Karpas-422 (cell line): Measurements from ENCODE around the gene SIRT3. TPM values are rescaled to one million over a fixed set of nuclear protein-coding genes. Genes with fewer than 3 reads are reported as not detected.
A peak's percentile ranks its signal among the peaks of the same experiment; 100 is the strongest.

Source experiments
- DNase-seq: peaks from one replicate; pipeline ENCODE4 v3.0.0-alpha.2; 2015
- H2AFZ ChIP-seq: fragments of 200-600 bp; sonication (generic); 2 replicates; pipeline ENCODE4 v1.6.1; 2014; ENCODE audit warnings: antibody characterized with exemption, low read length, mixed read lengths
- H3K27ac ChIP-seq: fragments of 200-600 bp; sonication (generic); 2 replicates; pipeline ENCODE4 v1.5.1; 2014; ENCODE audit warnings: mild to moderate bottlenecking, low read length, moderate library complexity
- H3K27me3 ChIP-seq: fragments of 200-600 bp; sonication (generic); 2 replicates; pipeline ENCODE4 v1.6.1; 2014; ENCODE audit warnings: low read length, mixed read lengths
- H3K36me3 ChIP-seq: fragments of 200-600 bp; sonication (generic); 2 replicates; pipeline ENCODE4 v1.6.1; 2014; ENCODE audit warnings: low read length, mixed read lengths; ENCODE audit not compliant: insufficient read depth
- H3K4me1 ChIP-seq: fragments of 200-600 bp; sonication (generic); 2 replicates; pipeline ENCODE4 v1.6.1; 2014; ENCODE audit warnings: mild to moderate bottlenecking, low read length, mixed read lengths
- H3K4me2 ChIP-seq: fragments of 200-600 bp; sonication (generic); 2 replicates; pipeline ENCODE4 v1.6.1; 2014; ENCODE audit warnings: low read length, low read depth, mild to moderate bottlenecking; ENCODE audit not compliant: poor library complexity, severe bottlenecking
- H3K4me3 ChIP-seq: fragments of 200-600 bp; sonication (generic); 2 replicates; pipeline ENCODE4 v1.5.1; 2014; ENCODE audit warnings: mild to moderate bottlenecking, antibody characterized with exemption, low read length, mixed read lengths
- H3K79me2 ChIP-seq: fragments of 200-600 bp; sonication (generic); 2 replicates; pipeline ENCODE4 v1.6.1; 2014; ENCODE audit warnings: mild to moderate bottlenecking, low read length, mixed read lengths
- H3K9ac ChIP-seq: fragments of 200-600 bp; sonication (generic); 2 replicates; pipeline ENCODE4 v1.6.0; 2014; ENCODE audit warnings: low read length
- H3K9me2 ChIP-seq: fragments of 200-600 bp; sonication (generic), shearing (Covaris generic); replicated peaks from 2 replicates; pipeline ENCODE4 v1.6.0; 2014; ENCODE audit warnings: mild to moderate bottlenecking, low read length, moderate library complexity; ENCODE audit not compliant: insufficient read depth
- H3K9me3 ChIP-seq: fragments of 300-700, 200-600 bp; sonication (generic); 2 replicates; pipeline ENCODE4 v1.6.1; 2014; ENCODE audit warnings: low read length, mixed read lengths
- H4K20me1 ChIP-seq: fragments of 200-600 bp; sonication (generic); 2 replicates; pipeline ENCODE4 v1.6.1; 2014; ENCODE audit warnings: mild to moderate bottlenecking, antibody characterized with exemption, low read length, low read depth; ENCODE audit not compliant: insufficient read depth
- total RNA-seq: library from RNA; depleted of rRNA; stranded (reverse); fragments of >200 nt; shearing (Covaris generic); gene quantifications from 2 replicates; pipeline ENCODE4 v1.2.3, GENCODE V29; 2014; ENCODE audit warnings: low replicate concordance; rRNA removed

Gene SIRT3
- total RNA-seq, result 13.6 and 17.2 TPM in 2 replicates

GRCh38 chr11:235997-236773 is at the start of gene SIRT3:
SIRT3 (minus strand) TSS chr11:236342; CDS start chr11:236328, 14 bp downstream.
- Histone ChIP-seq H3K9me3 (no peaks in the 10 kb centered on the region), H3K27ac (peak within 1 kb of the TSS; percentile 91), H3K4me1 (peaks cover 24% of the 10 kb centered on the region), H3K9ac (peak within 1 kb of the TSS; percentile 96), H3K9me2 (no peaks in the 10 kb centered on the region), H3K4me2 (peak within 1 kb of the TSS; percentile 97), H3K36me3 (peaks cover 12% of the 10 kb centered on the region; the same call in 1 of the 2 replicates), H4K20me1 (peaks cover 3% of the 10 kb centered on the region; the same call in 1 of the 2 replicates), H3K79me2 (peaks cover 58% of the 10 kb centered on the region), H2AFZ (peak within 1 kb of the TSS; percentile 98; the same call in 1 of the 2 replicates), H3K4me3 (peak within 1 kb of the TSS; percentile 98), H3K27me3 (no peaks in the 10 kb centered on the region)
- DNase-seq, result peak; percentile 96

GRCh38 chr11:285894-286220 is 49.7 kb upstream of the SIRT3 start:
- Histone ChIP-seq H3K4me2 (no peak overlapping the region), H4K20me1 (no peaks in the 10 kb centered on the region), H3K9me2 (no peaks in the 10 kb centered on the region), H3K79me2 (no peaks in the 10 kb centered on the region), H3K36me3 (no peaks in the 10 kb centered on the region), H3K27me3 (no peaks in the 10 kb centered on the region), H3K9me3 (no peaks in the 10 kb centered on the region), H2AFZ (no peak overlapping the region), H3K27ac (no peak overlapping the region), H3K4me3 (no peak overlapping the region), H3K4me1 (peaks cover 10% of the 10 kb centered on the region), H3K9ac (no peak overlapping the region)
- no peak for DNase-seq

- Histone ChIP-seq H3K4me1 (peaks cover 10% of the 10 kb centered on the region), H3K9me2 (no peaks in the 10 kb centered on the region), H3K9me3 (no peaks in the 10 kb centered on the region), H2AFZ (no peak overlapping the region), H3K4me2 (no peak overlapping the region), H3K4me3 (no peak overlapping the region), H3K9ac (no peak overlapping the region), H3K27ac (no peak overlapping the region), H3K36me3 (no peaks in the 10 kb centered on the region), H3K79me2 (no peaks in the 10 kb centered on the region), H4K20me1 (no peaks in the 10 kb centered on the region), H3K27me3 (no peaks in the 10 kb centered on the region)
- no peak for DNase-seq
Measured at GRCh38 chr11:285021-285893, 49.1 kb upstream of the SIRT3 start.

- Histone ChIP-seq H3K79me2 (no peaks in the 10 kb centered on the region), H3K9me2 (no peaks in the 10 kb centered on the region), H3K9me3 (no peaks in the 10 kb centered on the region), H3K4me1 (peaks cover 5% of the 10 kb centered on the region; the same call in 1 of the 2 replicates), H2AFZ (no peak overlapping the region), H3K9ac (no peak overlapping the region), H4K20me1 (no peaks in the 10 kb centered on the region), H3K4me2 (no peak overlapping the region), H3K27ac (no peak overlapping the region), H3K4me3 (no peak overlapping the region), H3K36me3 (no peaks in the 10 kb centered on the region), H3K27me3 (no peaks in the 10 kb centered on the region)
- DNase-seq, result no peak
Measured at GRCh38 chr11:284105-285020, 48.2 kb upstream of the SIRT3 start.

GRCh38 chr11:283405-284104 is 47.4 kb upstream of the SIRT3 start:
- no peak for DNase-seq
- H3K9ac ChIP-seq, result no peak overlapping the region
- no peaks in the 10 kb centered on the region for H3K79me2 ChIP-seq
- no peak overlapping the region for H3K4me3 ChIP-seq
- H3K36me3 ChIP-seq, result no peaks in the 10 kb centered on the region
- peaks cover 4% of the 10 kb centered on the region; the same call in 1 of the 2 replicates for H3K4me1 ChIP-seq
- no peak overlapping the region for H3K27ac ChIP-seq
- no peaks in the 10 kb centered on the region for H3K27me3 ChIP-seq
- no peak overlapping the region for H3K4me2 ChIP-seq
- H4K20me1 ChIP-seq, result no peaks in the 10 kb centered on the region
- no peak overlapping the region for H2AFZ ChIP-seq
- no peaks in the 10 kb centered on the region for H3K9me2 ChIP-seq
- no peaks in the 10 kb centered on the region for H3K9me3 ChIP-seq

- Histone ChIP-seq H3K4me3 (no peak overlapping the region), H3K27ac (no peak overlapping the region), H3K79me2 (no peaks in the 10 kb centered on the region), H3K27me3 (no peaks in the 10 kb centered on the region), H2AFZ (no peak overlapping the region), H4K20me1 (no peaks in the 10 kb centered on the region), H3K36me3 (no peaks in the 10 kb centered on the region), H3K9me3 (no peaks in the 10 kb centered on the region), H3K9ac (no peak overlapping the region), H3K4me1 (no peaks in the 10 kb centered on the region), H3K4me2 (no peak overlapping the region), H3K9me2 (no peaks in the 10 kb centered on the region)
- no peak for DNase-seq
Measured at GRCh38 chr11:282630-283360, 46.7 kb upstream of the SIRT3 start.

GRCh38 chr11:282171-282570 is 46.0 kb upstream of the SIRT3 start:
- Histone ChIP-seq H3K9me3 (no peaks in the 10 kb centered on the region), H3K27me3 (no peaks in the 10 kb centered on the region), H3K4me1 (no peaks in the 10 kb centered on the region), H3K36me3 (no peaks in the 10 kb centered on the region), H4K20me1 (no peaks in the 10 kb centered on the region), H2AFZ (no peak overlapping the region), H3K79me2 (no peaks in the 10 kb centered on the region), H3K4me2 (no peak overlapping the region), H3K4me3 (no peak overlapping the region), H3K9me2 (no peaks in the 10 kb centered on the region), H3K27ac (no peak overlapping the region), H3K9ac (no peak overlapping the region)
- no peak for DNase-seq
